Stimulated activated CD4-positive, alpha-beta T cell treated with anti-CD3 and anti-CD28 coated beads, Interleukin-4, amount 100 ng/mL, for 1 hour (primary cell): Measurements from ENCODE around the gene ZNF839.
"Not testable (repeated sequence)": the region's sequence is repeated elsewhere in the genome, so short reads cannot be mapped to it uniquely, and the experiment has no call there.

Experiments used
- DNase-seq: peaks from one replicate; pipeline ENCODE4 v3.0.0-alpha.2; 2020

The ZNF839 gene

DNA sequence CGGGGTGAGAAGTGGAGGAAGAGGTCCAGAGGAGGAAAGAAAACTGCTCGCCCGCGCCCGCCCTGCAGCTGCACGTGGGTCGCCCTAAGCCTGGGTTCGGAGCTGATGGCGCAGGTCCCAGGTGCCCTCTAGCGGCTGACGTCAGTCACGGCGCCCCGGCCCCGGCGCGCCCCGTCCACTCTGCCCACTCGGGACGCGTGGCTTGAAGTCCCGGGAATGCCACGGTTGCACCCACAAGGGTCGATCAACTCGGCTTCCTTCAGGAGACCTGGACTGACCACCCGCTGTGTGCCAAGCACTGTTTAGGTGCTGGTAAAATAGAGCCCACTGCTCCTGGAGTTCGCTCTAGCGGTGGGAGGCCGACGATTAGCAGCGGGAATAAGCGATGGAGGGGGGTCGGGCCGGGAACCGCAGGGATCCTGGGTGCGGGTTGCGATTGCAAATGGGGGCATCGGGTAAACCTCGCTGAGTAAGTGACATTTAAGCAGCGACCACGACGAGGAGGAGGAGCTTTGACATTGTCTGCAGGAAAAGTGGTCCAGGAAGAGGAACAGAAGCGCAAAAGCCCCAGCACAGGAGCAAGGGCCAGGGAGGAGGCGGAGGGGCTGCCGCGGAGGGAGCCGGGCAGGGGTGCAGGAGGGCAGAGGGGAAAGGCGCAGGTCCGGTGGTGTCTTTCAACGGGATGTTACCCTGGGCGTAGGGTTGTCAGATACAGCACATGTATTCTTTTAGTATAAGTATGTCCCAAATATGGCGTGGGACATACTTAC is 5.1 kb upstream of the ZNF839 start:
- peak; percentile 83 for DNase-seq

DNA sequence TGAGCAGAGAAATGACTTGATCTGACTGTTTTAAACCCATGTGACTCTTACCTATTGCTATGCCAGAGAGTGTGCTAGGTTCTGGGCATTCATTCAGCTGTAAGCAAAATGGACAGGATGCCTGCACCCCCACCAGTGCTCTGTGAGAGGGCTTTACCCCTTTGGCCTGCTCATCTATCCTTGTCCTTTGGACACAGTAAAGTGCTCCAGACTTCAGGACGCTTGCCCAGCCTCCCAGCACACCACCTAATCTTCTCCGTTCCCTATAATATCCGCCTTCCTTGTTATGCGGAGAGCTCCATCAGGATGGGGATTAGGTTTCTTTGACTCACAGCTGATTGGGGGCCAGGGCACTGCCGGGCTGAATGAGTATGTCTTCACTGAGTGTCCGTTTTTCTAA is 4.4 kb upstream of the ZNF839 start:
- DNase-seq, result no peak

DNA sequence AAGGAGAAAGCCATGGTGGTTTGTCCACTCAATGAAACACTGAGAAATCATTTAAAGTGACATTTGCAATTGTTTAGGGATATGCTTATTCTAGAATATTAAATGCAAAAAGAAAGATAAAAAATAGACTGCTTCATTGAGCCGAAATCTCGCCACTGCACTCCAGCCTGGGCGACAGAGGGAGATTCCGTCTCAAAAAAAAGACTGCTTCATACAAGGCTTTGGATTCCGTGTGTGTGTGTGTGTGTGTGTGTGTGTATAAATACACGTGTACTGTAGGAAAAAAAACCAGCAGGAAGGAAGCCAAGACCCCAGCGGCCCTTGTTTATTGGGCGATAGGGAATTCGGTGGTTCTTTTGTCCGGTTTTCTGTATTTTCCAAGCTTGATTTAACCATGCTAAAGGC is 3.2 kb upstream of the ZNF839 start:
- no peak for DNase-seq

DNA sequence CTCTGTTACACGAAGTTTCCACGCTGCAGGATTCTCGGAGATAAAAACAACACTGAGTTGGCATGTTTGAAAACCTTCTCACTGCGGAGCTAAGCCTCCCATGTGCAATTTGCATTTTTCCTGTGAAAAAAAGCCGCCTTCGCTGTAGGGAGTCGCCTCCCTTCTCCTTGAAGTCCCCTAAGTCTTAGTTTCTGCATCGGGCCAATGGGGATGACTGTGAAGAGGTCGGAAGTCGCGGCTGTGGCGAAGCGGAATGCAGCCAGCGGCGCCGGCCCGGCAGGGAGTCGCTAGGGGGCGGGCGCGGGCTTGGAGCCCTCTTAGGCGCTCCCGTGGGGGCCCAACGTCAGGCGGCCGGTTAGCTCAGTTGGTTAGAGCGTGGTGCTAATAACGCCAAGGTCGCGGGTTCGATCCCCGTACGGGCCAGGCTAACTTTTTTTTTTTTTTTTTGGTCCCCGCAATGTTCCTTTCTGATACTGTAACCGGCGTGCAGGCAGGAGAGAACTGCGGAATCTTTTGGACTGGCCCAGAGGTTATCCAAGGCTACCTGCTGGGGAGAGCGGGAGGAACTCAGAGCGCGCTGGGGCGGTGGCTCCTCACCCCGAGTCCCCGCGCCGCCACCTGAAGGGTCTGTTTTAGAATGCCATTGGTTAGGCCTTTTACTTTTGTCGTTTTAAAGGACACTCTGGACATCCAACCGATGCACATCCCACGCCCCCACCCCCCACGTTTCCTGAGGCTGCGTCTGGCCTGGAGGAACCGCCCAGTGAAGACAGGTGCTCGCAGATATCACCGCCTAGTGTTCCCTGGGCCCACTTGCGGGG is 2.6 kb upstream of the ZNF839 start:
- peak; percentile 93 for DNase-seq

DNA sequence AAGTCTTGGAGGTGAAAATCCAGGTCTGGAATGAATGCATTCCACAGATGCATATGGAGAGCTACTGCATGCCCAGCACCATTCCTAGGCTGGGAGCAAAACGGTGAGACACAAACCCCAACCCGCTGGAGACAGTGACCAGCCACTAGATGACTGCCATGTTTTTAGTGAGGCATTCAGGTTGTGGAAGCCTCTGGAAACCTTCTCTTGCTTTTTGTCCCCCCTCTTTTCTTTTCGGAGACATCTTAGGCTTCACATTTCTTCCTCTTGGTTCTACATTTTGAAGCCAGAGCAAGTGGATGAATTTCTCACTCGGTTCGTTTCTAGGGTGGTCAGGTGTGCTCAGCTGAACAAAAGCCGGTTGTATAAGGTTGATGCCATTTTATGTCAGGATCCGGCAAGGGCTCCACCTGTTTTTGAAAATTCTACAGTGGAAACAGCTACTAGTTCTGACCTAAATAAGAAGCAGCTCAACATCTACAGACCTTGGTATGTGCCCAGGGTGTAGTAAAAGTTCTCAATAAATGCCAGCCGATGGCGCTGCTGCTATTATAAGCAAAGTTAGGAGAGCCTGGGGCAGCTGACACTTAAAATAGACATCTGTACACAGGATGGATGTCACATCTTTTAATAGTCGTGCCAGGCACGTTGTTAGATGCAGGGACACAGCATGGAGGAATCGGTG is 1.8 kb upstream of the ZNF839 start:
- no peak for DNase-seq

- no peak for DNase-seq
Measured at GRCh38 chr14:102318781-102319276, 717 bp upstream of the ZNF839 start.

DNA sequence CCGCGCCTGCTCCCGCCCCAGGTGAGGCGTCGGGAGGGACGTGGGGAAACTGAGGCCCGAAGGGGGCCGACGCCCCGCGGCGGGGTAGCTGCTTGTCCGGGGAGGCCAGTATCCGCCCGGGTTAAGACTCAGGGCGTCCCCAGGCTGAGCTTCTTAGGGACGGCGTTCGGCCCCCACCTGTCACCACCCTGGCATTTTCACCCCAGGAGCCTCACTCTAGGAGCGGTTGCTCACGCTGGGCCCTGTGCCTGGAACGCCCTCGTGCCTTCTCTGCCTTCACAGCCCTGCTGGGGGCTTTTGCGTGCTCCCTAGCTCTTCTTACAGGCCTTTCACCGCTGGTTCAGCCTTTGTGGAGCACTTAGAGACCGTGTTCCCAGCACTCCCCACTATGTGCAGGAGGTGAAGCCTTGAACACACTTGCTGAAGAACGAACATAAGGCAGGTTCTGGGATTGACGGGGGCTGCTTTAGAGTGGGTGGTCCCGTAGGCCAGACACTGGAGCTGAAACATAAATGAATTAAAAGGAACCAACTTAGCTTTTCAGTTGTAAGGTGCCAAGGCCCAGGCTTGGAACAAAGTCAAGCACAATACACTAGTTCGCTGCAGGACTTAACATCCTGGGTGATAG is 601 bp downstream of the ZNF839 start:
- DNase-seq, result peak; percentile 48

- DNase-seq, result no peak
Measured at GRCh38 chr14:102320671-102321455, 1.3 kb downstream of the ZNF839 start.

DNA sequence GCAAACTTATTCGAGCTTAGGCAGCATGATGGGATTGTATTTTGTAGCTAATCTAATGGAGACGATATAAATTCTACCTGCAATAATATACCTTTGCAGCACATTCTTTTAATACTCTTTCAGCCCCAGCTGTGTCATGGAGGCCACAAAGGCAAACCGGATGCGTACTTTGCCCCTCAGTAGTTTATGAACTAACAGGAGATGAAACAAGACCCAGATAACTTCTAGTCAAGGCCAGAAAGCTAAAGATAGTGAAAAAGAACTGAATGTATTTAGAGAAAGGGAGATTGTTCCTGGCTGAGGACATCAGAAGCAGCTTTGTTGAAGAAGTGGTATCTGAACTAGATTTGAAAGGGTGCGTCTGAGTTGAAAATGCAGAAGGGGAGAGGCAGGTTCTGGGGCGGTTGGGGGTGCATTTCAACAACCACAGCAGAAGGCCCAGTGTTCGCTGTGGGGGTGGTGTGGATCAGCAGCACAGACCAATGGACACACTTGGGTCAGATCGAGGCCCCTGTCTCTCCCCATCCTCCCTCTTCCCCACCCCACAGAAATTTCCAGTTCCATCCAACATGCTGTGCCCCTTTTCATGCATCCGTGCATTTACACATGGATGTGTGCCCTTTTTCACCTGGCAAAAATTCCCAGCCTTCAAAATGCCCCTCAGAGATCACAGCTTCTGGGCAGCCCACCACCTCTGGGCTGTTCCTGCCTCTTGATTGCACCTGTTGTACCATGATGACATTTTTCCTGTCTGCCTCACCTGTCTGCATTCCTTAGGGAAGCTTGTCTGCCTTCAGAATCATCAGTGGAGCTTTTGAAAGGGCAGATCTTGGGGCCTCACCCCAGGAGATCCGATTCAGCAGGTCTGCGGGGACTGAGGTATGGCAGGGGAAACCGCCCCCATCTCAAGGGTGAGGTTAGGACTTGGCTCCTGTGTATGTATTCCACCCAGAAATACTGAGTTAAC is 2.2 kb downstream of the ZNF839 start:
- no peak for DNase-seq

GRCh38 chr14:102323102-102323501 is 3.6 kb downstream of the ZNF839 start:
- no peak for DNase-seq

GRCh38 chr14:102325791-102326345 is 6.3 kb downstream of the ZNF839 start:
- no peak for DNase-seq

DNA sequence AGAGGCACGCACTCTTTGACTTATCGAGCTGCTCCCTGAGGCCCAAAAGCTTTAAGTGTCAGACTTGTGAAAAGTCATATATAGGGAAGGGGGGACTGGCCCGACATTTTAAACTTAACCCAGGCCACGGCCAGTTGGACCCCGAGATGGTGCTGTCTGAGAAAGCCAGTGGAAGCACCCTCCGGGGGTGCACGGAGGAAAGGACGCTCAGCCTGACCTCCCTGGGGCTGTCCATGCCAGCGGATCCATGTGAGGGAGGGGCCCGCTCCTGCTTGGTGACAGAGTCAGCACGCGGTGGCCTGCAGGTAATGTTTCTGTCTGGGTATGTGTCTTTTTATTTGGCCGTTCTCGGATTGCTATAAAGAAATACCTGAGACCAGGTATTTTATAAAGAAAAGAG is 7.0 kb downstream of the ZNF839 start:
- no peak for DNase-seq

- DNase-seq, result not testable (repeated sequence)
Measured at GRCh38 chr14:102329381-102329780, 9.8 kb downstream of the ZNF839 start.

DNA sequence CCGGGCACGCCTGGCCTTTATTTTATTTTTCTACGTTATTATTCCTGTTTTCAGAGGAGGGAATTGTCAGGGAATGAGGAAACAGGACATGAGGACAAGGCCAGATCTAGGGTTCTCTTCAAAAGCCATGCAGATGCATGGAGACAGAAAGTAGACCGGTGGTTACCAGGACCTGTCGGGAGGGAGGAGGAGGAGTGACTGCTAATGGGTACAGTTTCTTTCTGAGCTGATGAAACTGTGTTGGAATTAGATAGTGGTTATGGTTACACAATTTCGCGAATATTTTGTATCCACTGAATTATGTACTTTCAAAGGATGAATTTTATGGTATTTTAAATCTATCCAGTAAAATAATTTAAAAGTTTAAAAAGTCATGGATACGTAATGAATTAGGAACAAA is 11.3 kb downstream of the ZNF839 start:
- DNase-seq, result no peak

- DNase-seq, result no peak
Measured at GRCh38 chr14:102333390-102333789, 13.8 kb downstream of the ZNF839 start.

GRCh38 chr14:102333795-102334705 is 14.5 kb downstream of the ZNF839 start:
- no peak for DNase-seq

DNA sequence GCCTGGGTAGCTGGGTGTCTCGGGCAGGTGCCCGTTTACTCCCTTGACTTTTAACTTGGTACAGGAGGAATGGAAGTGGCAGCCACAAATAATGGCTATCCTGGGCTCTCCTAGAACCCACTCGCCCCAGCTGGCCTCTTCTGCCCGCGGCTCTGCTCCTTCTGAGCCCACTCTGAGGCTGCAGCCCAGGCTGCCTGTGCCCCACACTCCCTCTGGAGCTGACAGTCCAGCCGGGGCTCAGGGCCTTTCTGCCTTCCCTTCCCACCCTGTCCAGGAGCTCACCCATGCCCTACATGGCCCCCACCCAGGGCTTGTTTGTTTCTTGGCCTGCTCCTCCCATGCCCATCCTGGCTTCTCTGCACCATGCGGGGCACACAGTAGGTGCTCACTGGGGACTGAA is 15.6 kb downstream of the ZNF839 start:
- no peak for DNase-seq

- DNase-seq, result no peak
Measured at GRCh38 chr14:102338724-102339123, 19.2 kb downstream of the ZNF839 start.

GRCh38 chr14:102341566-102341965 is 22.0 kb downstream of the ZNF839 start:
- DNase-seq, result no peak
